ENCODE results near the gene GJD4. TPM values are rescaled to one million over a fixed set of nuclear protein-coding genes. Genes with fewer than 3 reads are reported as not detected.
A peak's percentile ranks its signal among the peaks of the same experiment; 100 is the strongest.

GJD4 gene
- total RNA-seq, 1 donor: 0.09 TPM

GRCh38 chr10:35638101-35638500 lies 33.0 kb downstream of the GJD4 start:
- peak; percentile 36 for DNase-seq (ENCODE audit: low read depth)
- TF ChIP-seq CTCF (IDR thresholded peaks at IDR 0.05; ENCODE audit: insufficient read depth, low read length): peak; percentile 9
- peak overlapping the region; percentile 54 for H3K4me3 ChIP-seq (ENCODE audit: low read depth, low read length)

- no peak for TF ChIP-seq CTCF (IDR thresholded peaks at IDR 0.05; ENCODE audit: insufficient read depth, low read length)
- peak overlapping the region; percentile 80 for H3K4me3 ChIP-seq (ENCODE audit: low read depth, low read length)
- DNase-seq (ENCODE audit: low read depth): peak; percentile 25
These were observed 34.0 kb downstream of the GJD4 start for GRCh38 chr10:35639021-35639727.

GRCh38 chr10:35639728-35640401 lies 34.7 kb downstream of the GJD4 start:
- peak; percentile 55 for DNase-seq (ENCODE audit: low read depth)
- H3K4me3 ChIP-seq (ENCODE audit: low read depth, low read length): peak overlapping the region; percentile 80
- TF ChIP-seq CTCF (IDR thresholded peaks at IDR 0.05; ENCODE audit: insufficient read depth, low read length): peak; percentile 38

- peak; percentile 74 for DNase-seq (ENCODE audit: low read depth)
- TF ChIP-seq CTCF (IDR thresholded peaks at IDR 0.05; ENCODE audit: insufficient read depth, low read length): peak; percentile 35
- peak overlapping the region; percentile 80 for H3K4me3 ChIP-seq (ENCODE audit: low read depth, low read length)
These were observed 35.3 kb downstream of the GJD4 start for GRCh38 chr10:35640474-35640873.

- peak overlapping the region; percentile 84 for H3K4me3 ChIP-seq (ENCODE audit: low read depth, low read length)
- TF ChIP-seq CTCF (IDR thresholded peaks at IDR 0.05; ENCODE audit: insufficient read depth, low read length): no peak
- DNase-seq (ENCODE audit: low read depth): peak; percentile 85
These were observed 36.0 kb downstream of the GJD4 start for GRCh38 chr10:35640951-35641675.

- DNase-seq (ENCODE audit: low read depth): peak; percentile 37
- no peak for TF ChIP-seq CTCF (IDR thresholded peaks at IDR 0.05; ENCODE audit: insufficient read depth, low read length)
- H3K4me3 ChIP-seq (ENCODE audit: low read depth, low read length): peak overlapping the region; percentile 84
These were observed 36.5 kb downstream of the GJD4 start for GRCh38 chr10:35641676-35642034.
